Fibroblast of upper back skin (primary cell): Measurements from ENCODE around the gene ROBO1.

Experiments used
- DNase-seq: peaks from one replicate; pipeline ENCODE4 v3.0.0-alpha.2; 2013

The ROBO1 gene

GRCh38 chr3:78863306-78864203, 904.2 kb downstream of the ROBO1 start:
- peak; percentile 30 for DNase-seq

- DNase-seq, result no peak
Measured at GRCh38 chr3:78861156-78861555, 906.6 kb downstream of the ROBO1 start.

DNA sequence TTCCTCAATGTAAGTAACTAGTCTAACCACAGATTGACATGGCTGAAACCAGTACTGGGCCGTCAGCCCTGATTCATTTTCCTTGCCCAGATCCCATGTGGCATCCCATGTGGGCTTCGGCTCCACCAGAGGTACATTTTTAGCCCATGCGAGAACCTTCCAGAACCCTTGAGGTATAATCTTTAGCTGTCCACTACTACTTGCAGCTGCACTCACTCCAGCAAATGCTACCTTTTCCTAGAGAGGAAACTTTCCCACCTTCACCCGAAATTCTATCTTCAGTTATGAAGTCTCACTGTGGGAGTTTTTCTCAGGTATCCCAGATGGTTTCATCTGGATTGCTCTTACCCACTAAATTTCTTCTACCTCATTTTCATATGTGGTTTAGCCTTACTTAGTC, 907.2 kb downstream of the ROBO1 start:
- DNase-seq, result no peak

- peak; percentile 21 for DNase-seq
Measured at GRCh38 chr3:78858910-78859309, 908.9 kb downstream of the ROBO1 start.

DNA sequence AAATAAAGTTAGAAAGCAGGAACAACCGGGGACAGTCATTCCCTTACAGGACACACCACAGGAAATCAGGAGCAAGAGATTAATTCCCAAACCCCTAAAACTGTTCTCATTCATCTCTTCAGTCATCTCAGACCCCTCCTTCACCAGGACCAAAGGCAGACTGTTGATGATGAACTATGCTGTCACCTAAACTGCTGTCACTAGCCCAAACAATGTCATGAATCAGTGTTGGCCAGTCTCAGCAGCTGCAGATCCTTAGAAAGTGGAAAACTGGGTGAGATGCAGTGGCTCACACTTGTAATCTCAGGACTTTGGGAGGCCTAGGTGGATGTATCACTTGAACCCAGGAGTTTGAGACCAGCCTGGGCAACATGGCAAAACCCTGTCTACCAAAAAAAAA, 909.6 kb downstream of the ROBO1 start:
- DNase-seq, result no peak

DNA sequence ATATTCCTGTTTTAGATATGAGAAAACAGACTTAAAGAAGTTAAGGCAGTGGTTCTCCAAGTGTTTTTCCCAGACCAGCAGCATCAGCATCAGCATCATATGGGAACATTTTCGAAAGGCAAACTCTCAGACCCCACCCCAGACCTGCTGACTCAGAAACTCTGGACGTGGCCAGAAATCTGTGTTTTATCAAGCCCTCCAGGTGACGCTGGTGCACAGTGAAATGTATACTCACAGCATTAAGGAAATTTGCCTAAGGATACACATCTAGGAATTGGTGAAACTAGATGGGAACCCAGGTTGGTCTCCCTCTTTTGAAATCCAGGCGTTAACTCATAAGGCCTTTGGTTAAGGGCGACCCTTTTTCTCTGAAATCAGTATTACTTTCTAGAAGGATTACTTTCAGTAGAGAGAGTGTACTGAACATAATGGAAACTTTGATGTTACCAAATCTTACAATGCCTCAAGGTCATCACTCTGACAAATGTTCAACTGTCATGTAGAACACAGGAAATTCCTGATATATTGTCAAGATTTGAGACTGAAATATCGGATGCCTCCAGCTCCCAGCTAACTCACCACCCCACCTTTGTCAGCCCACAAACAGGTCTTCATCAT, 910.2 kb downstream of the ROBO1 start:
- DNase-seq, result peak; percentile 53

- DNase-seq, result no peak
Measured at GRCh38 chr3:78856164-78856563, 911.6 kb downstream of the ROBO1 start.

DNA sequence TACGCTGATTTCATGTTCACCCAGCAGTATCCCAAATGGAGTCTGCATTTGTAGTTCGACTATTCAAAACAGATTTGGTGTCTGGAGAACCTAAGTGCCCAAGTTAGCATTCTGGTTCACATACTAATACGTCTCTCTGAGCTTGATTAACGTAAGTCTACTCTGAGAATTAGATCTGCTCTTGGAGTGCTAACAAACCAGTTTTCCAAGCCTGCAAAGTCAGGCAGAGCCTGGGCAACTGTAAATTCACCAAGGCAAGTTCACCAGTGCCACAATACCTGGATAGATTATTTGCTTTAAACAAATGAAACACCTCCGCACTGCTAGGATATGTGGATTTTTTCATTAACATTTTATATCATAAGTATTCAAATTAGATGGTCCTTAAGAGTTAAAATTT, 912.6 kb downstream of the ROBO1 start:
- DNase-seq, result no peak

DNA sequence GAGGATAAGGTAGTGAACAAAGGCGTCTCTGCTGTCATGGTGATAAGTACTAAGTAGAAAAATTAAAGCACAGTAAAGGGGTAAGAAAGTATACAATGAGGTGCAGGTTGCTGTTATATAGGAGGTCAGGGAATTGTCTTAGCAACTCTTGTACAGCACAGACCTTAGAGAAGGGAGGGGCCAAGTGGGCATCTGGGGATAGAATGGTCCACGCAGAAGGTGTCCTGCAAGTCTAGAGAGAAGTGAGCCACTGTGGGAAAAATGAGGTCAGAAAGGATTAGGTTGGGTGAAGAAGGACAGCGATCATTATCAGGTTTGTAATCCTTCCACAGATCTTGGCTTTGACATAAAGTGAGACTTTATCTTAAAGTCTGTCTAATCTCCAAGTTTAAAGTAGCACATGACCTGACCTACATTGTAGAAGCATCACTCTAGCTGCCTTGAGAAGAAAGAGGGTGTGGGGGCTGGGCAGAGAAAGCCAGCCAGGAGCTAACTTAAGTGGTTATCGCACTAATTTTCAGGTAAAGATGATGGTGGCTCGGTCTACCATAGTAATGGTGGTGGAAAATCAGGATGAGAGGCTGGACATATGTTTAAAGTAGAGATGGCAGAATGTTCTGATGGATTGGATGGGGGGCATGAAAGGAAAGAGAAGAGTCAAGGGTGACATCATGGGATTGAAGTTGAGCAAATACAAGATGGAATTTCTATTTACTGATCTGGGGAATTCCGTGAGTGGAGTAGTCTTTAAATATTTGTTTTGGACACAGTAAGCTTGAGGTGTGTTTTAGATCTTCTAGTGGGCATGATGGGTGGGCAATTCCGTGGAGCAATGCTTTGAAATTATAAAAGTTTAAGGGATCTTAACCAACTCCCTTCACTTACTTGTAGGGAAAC, 919.2 kb downstream of the ROBO1 start:
- DNase-seq, result no peak

DNA sequence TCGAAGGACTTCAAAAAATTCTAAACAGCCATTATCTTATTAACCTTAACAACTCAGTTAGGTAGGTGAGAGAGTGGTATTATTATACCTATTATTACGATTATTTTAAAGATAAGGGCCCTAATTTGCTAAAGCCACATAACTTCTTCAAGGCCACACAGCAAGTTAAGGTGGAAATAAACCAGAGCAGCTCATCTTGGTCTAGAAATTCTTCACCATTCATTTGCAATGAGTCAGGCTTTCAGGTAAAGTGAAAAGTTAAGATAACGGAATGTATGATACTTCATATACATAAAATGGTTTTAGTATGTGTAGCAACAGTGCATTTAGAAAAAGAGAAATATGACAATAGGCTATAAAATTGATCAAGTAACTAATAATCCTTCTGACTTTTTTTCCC, 920.2 kb downstream of the ROBO1 start:
- no peak for DNase-seq

DNA sequence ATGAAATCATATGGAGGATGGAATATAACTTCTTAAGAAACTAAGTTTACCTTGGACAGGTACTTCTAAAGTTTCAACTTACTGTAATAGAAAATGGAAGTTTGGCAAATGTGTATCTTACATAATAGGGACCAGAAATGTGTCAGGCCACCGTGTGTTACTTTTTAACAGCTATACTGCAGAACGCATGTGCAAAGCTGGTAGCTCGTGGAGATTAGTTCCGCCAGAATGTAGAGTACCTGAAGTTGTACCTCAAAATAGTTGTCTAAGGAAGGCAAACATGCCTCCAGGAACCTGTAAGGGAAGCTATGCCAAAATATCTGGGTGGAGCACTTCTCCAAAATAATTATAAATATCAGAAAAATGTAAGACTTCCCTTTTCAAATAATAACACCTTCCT, 920.6 kb downstream of the ROBO1 start:
- no peak for DNase-seq

- peak; percentile 90 for DNase-seq
Measured at GRCh38 chr3:78846718-78847117, 921.1 kb downstream of the ROBO1 start.

- no peak for DNase-seq
Measured at GRCh38 chr3:78845605-78846004, 922.2 kb downstream of the ROBO1 start.

- DNase-seq, result no peak
Measured at GRCh38 chr3:78844307-78844706, 923.5 kb downstream of the ROBO1 start.

DNA sequence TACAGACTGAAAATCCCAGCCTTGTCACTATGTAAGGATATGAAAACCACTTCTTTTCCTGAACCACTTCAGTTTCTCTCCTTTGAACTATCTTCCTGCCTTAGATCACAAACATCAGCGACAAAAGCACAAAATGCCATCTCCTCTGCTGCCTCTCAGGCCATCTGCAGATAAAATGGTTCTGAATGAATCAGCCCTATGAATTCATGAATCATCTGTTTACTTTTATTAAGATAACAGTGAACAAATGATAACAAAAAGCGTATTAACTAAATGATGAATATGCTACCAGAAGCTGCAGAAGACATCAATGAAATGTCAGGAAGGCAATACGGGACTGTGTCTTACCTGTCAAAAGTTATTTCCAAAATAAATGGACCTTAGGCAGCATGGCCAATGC, 928.1 kb downstream of the ROBO1 start:
- no peak for DNase-seq

- DNase-seq, result no peak
Measured at GRCh38 chr3:78838362-78838761, 929.4 kb downstream of the ROBO1 start.

- DNase-seq, result no peak
Measured at GRCh38 chr3:78834910-78835309, 932.9 kb downstream of the ROBO1 start.

GRCh38 chr3:78832785-78833204, 935.0 kb downstream of the ROBO1 start:
- no peak for DNase-seq

- DNase-seq, result no peak
Measured at GRCh38 chr3:78831446-78831972, 936.3 kb downstream of the ROBO1 start.

DNA sequence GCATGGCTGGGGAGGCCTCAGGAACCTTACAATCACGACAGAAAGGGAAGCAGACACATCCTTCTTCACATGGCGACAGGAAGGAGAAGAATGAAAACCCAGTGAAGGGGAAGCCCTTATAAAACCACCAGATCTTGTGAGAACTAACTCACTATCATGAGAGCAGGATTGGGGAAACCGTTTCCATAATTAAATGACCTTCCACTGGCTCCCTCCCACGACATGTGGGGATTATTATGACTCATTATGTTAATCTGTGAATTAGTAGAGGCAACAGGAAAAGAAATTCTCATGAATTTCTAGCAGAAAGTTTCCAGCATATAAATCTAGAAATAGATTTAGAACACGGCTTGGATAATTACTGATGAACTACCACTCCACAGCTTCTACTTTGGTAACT, 937.3 kb downstream of the ROBO1 start:
- no peak for DNase-seq

GRCh38 chr3:78827618-78828017, 940.2 kb downstream of the ROBO1 start:
- no peak for DNase-seq

DNA sequence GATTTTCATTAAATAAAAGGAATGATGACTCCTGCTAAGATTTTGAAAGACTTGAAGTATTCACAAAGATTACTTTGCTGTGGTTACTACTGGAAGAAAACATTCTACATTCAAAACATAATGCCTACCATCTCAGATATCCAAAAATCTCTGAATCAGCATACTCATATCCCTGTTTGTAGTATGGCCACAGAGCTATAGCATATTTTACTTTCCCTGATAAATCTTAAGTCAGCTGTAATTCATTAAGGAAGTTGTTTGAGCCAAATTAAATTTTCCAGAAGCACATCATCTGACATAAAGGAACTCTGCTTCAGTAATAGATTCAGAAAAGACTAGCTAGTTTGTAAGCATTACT, 942.0 kb downstream of the ROBO1 start:
- peak; percentile 43 for DNase-seq
